Measurements from ENCODE around the gene CDK6. TPM values are rescaled to one million over a fixed set of nuclear protein-coding genes. Genes with fewer than 3 reads are reported as not detected.
A peak's percentile ranks its signal among the peaks of the same experiment; 100 is the strongest.

CDK6 gene
- polyA plus RNA-seq, 4 donors, result 43.8 to 53.3 (median 45.1) TPM

DNA sequence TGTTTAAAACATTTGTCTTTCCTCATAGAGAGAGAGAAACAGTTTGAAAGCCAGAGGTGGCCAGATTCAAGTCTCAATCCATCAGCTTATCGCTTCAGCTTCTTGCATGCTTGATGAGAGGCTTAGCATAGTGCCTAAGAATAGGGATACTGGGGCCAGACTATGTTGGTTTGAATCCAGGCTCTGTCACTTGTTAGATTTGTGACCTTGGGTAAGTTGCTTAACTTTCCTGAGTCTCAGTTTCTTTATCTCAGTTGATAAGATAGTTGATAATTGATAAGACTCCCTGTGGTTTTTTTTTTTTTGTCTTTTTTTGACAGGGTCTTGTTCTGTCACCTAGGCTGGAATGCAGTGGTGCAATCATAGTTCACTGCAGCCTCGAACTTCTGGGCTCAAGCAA, 12.1 kb upstream of the CDK6 start:
- DNase-seq (ENCODE audit: low read depth in 4 of 4, low spot score in 3 of 4), result no peak

DNA sequence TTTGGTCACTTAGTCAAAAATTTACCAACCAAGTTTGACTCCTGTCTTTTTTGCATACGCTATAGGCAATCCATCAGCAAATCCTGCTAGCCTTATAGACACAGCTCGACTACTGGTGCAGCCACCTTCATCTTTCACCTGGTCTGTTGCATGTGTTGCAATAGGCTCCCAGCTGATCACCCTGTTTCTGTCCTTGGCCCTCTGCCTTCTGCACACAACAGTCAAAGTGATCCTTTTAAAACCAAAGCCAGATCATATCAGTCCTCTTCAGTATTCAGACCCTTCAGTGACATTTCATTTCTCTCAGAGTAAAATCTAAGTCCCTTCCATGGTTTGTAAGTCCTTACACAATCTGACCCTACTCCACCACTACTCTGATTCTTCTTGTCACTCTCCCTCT, 10.9 kb upstream of the CDK6 start:
- DNase-seq (ENCODE audit: low read depth in 4 of 4, low spot score in 3 of 4), result no peak

DNA sequence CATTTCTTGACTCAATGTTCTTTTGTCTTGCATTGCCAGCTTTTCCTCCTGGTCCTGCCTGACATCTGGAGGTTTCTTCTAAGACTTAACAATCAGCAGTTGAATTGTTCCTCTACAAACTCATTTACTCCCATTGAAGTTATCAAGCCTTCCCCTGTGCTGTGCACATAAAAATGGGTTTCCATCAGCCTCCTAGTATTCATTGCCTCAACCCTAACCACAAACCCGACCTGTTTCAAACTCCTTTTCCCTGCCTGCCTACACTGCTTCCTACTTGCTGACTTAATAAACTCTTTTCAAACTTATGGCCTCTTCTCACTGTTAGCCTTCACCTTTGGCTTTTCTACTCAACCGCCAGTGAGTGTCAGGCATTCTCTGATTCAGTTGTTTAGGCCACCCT, 9.4 kb upstream of the CDK6 start:
- DNase-seq (ENCODE audit: low read depth in 4 of 4, low spot score in 3 of 4), result no peak

DNA sequence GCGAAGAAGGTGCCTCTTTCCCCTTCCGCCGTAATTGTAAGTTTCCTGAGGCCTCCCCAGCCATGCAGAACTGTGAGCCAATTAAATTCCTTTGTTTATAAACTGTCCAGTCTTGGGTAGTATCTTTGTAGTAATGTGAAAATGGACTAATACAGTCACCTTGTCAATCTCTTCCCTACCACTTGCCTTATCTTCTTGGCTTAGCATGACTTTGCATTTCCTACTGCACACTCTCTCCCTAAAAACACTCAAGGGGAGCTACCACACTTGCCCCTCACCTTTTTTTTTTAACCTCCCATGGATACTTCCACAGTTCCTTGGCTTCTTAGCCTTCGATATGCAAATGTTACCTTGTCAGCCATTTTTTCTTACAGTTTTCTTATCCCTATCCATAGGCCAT, 7.4 kb upstream of the CDK6 start:
- DNase-seq (ENCODE audit: low read depth in 4 of 4, low spot score in 3 of 4), result no peak

DNA sequence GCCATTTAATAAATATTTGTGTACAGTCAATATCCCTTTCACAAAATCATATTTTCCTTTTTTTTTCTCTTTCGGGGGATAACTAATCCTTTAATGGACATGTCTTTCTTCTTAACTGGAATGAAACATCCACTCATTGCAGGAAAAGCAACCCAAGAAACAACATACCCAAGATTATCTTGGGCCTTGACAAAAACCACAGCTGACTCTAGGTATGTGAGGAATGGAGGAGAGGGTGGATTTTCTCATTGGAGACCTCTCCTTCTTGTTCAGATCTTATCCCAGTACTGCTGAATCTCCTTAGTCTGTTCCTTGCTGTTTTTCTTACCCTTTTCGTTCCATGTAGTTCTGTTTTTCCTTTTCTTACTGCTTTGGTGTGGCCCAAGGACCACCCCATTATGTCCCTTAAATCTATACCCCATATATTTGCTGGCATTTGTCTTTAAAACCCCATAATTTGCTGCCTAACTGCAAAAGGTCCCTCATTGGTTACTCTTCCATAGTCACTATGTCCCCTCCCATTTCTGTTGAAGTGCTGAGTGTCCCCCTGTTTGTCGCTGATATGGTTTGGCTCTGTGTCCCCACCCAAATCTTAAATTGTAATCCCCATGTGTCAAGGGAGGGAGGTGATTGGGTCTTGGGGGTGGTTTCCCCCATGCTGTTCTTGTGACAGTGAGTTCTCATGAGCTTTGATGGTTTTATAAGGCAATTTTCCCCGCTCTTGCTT, 6.8 kb upstream of the CDK6 start:
- DNase-seq (ENCODE audit: low read depth in 4 of 4, low spot score in 3 of 4), result no peak

DNA sequence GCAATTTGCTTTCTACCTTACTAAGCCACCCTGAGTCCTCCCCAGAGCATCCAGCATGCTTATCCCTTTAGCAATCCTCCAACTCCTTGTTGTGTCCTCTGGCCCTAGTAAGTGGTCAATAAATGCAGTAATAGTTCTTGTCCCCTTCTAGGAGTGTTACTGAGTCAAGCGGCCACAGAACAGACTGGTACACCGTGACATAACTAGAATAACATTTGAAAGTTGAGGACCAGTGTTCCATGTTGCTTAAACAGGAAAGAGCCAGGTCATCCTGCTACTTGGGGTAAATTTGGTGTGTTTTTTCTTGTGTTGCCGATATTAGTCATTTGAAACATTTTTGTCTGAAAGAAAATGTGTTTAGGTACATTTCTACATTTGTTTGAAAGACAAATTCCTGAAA, 4.8 kb upstream of the CDK6 start:
- DNase-seq (ENCODE audit: low read depth in 4 of 4, low spot score in 3 of 4), result no peak

DNA sequence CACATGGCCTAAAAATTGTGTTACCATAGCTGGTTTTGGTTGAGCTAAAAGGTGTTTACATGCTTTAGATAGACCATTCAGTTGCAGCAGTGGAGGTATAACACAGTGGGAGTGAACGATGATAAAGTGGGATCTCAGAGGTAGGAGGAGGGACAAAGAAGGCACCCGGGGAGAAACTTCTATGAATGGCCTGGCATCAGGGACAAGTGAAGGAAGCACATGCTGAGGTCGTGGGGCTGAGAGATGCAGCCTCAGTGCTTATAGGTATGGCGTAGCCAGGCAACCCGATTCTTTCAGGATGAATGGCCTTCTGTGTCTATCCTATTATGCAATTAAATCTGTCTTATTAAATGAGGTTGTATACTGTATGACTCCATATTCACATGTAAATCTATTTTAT, 3.9 kb upstream of the CDK6 start:
- no peak for DNase-seq (ENCODE audit: low read depth in 4 of 4, low spot score in 3 of 4)

DNA sequence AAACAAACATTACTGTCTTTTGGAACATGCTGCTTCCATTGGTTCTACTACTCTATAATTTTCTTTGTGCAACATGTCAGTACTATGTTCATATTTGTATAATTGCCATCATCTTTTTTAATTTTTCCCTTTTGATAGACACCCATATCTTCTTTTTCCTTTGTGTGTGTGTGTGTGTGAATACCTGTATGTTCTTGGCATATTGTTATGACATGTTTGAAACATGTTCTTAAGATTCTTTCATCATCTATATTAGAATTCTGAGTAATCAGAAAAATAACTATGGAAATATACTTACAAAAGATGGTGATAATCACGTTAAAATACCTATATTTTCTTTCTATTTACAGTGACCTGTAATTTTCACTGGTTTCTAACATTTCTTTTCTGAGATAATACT, 3.5 kb upstream of the CDK6 start:
- no peak for DNase-seq (ENCODE audit: low read depth in 4 of 4, low spot score in 3 of 4)

DNA sequence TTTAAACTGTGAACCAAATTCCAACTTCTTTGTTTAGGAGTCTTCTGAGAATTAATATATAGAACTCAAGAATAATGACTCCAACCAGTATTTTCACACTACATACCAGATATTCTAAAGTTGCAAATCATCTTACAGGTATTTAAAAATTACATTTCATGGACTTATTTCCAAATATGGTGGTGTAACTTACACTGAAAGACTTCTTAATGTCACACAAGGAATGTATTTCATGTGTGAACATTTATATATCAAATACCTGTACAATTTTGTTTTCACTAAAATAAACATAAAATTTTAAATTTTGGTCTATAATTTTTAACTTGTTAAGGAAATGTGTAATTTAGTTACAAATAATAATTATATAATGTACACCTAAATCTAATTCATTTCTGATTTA, 2.6 kb upstream of the CDK6 start:
- no peak for DNase-seq (ENCODE audit: low read depth in 4 of 4, low spot score in 3 of 4)

DNA sequence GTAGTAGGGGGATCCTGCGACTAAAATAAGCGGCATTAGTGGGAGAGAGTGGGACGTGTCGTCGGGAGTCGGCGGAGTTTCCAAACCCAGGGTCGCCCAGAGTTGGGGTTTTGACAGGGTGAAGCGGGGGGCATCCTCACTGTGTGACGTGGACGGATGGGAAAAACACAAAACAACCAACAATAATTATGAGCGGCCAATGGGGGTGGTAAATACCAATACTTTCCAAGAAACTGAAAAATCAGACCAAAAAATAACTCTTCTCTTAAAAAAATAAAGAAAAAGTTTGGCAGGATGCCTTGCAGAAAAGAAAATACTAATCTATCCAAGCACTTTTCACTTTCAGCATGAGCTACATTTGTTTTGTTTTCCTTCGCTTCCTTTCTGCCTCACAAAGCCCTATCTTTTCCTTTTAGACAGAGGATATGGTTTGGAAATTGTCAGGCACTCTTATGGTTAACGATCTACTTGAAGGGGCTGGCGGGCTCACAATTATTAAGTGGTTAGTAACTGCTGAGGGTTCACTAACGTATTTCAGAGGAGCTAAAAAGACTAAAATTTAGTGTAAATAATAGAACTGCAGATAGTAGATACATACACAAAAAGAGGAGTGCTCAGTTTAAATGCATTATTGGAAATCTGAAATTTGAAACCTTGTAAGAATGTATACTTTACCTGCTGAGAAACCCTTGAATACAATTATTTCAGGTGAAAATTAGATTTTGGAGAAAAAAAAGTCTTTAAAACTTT, 802 bp upstream of the CDK6 start:
- DNase-seq (ENCODE audit: low read depth in 4 of 4, low spot score in 3 of 4), result peak in 3 of 4 donors; percentile 35 to 41 (median 38)

DNA sequence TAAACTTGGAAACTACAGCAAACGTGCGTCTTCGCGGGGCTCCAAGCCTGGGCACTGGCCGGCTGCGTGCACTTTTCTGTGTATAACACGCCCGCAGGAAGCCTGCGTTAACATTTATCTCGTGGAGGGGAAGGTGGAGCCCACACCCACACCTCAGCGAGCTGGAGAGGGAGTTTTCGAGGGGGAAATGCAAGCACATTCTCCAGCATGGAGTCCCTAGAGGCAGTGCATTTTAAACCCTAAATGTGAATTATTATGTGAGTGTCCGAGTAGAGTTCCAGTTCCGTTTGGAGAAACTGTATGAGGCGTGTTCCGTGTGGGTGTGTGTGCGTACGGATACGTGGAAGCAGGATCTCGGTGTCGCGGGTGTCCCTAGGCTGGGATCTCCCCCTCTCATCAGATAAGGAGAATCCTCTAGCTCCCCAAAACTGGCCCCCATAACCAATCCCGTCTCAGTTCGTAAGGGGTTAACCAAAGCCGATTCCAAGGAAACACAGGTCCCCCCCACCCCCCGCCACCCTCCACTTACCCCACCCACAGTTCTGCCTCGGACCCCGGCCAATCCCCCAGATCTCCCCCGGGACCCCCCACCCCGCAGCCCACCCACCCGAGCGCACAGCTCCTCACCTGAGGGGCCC, 403 bp downstream of the CDK6 start:
- DNase-seq (ENCODE audit: low read depth in 4 of 4, low spot score in 3 of 4), result peak in 3 of 4 donors; percentile 12 to 31 (median 16)

DNA sequence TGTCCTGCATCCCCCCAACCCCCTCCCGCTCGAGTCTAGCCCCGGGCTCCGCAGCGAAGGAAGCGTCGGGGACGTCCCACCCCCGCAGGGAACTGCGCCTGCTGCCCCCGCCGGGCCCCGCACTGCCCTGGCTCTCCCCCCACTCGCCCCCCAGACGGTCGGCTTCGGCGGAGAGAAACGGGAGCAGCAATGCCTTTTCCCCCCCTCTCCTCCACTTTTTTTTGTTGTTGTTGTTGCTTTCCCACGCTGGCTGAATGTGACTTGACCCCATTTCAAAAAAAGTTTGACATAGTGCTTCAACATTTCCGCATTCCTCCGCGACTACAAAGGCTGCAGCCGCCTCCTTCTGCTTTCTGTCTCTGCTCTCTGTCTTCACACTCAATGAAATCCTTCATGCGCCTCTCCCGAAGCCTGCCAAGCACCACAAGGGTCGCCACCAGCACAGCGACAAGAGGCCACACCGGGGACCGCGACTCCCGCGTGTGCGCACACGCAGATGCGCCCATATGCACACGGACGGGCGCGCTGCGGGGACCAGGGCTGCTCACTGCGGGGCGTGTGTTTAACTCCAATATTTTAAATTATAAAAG, 1.0 kb downstream of the CDK6 start:
- peak in 3 of 4 donors; percentile 59 to 72 (median 67) for DNase-seq (ENCODE audit: low read depth in 4 of 4, low spot score in 3 of 4)

DNA sequence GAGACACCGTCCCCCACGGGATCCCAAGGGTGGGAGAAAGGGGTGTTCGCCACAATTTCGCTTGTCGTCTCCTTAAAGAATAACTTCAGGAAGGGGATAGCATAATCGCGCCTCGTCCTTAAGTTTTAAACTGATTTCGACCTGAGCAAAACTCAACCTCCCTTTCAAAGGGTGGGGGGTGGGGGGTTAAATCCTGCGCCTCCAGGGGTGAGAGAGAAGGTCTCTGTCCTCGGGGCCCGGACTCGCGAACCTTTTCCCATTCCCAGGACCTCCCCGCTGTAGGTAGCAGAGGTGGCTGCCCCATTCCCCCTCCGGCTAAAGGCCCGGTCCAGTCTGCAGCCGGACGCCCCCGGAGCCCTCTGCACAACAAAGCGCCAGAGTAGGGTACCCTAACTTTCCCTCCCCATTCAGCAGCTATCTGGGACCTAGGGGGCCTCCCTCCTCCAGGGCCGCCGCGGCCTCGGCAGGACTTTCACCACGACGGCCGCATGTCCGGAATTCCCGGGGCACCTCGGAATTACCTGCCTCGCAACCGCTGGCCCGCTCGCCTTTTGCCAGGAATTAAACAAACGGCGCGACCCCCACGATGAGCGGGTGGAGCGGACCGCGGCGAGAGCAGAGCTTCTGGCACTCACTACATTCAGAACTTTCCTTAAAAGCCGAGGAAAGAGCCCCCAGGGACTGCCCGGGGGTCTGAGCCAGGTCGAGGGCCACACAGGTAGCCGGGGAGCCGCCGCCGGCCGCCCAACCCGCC, 1.7 kb downstream of the CDK6 start:
- peak in 2 of 4 donors; percentile 11 to 37 for DNase-seq (ENCODE audit: low read depth in 4 of 4, low spot score in 3 of 4)

DNA sequence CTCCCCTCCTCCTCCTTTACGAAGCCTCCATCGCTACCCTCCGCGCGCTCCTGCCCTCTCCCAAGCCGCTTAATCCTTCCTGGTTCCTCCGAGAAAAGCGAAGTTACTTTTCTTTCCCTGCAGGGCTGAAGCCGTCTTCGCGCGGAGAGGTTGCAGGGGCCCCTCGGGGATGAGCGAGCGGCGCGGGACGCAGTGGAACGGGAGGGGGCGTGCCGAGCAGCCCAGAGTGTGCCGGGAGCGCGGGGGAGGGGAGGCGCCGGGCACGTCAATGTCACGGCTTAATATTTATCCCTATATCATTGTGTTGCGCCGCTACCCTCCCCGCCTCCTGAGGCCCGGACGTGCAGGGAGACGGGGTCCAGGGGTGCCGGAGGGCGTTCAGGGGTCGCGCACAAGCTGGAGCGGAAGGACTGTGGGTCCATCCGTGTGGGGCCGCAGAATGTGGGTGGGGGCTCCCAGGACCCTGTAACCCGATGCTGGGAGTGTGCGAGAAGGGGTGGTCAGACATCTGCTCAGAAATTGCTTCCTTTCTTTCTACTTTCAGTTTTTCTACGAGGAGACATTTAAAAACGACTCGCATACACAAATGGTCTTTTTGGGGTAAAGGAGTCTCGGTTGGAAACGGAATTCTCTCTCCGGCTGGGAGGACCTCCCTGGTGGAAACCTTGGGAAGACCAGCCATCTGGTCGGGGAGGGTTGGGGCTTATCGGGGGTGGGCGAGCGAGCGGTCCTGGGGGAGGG, 2.4 kb downstream of the CDK6 start:
- peak in 3 of 4 donors; percentile 65 to 79 (median 68) for DNase-seq (ENCODE audit: low read depth in 4 of 4, low spot score in 3 of 4)

DNA sequence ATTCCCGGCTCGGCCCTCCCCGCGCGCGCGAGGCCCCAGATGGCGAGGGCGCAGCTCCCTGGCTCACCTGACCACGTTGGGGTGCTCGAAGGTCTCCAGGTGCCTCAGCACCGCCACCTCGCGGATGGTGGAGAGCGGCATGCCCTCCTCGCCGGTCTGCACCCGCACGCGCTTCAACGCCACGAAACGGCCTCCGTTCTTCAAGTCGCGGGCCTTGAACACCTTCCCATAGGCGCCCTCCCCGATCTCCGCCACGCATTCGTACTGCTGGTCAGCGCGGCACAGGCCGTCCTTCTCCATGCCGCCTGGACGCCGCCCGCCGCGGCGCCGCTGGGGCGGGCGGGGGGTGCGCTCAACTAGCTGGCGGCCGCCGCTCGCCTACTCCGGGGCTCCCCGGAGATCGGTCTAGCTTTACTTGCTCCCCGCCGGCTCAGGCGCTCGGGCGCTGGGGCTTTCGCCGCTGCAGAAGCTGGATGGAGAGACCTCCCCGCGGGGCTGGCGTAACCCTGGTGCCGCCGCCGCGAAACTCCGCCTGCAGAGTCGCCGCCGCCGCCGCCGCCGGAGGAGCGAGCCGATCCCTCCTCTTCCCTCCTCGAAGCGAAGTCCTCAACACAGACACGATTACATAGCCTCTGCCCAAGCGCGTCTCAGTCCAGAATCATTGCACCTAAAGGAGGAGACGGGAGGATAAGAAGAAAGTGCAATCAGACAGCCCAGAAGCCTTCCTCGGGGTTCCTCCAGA, 3.2 kb downstream of the CDK6 start:
- peak in 3 of 4 donors; percentile 73 to 83 (median 79) for DNase-seq (ENCODE audit: low read depth in 4 of 4, low spot score in 3 of 4)

DNA sequence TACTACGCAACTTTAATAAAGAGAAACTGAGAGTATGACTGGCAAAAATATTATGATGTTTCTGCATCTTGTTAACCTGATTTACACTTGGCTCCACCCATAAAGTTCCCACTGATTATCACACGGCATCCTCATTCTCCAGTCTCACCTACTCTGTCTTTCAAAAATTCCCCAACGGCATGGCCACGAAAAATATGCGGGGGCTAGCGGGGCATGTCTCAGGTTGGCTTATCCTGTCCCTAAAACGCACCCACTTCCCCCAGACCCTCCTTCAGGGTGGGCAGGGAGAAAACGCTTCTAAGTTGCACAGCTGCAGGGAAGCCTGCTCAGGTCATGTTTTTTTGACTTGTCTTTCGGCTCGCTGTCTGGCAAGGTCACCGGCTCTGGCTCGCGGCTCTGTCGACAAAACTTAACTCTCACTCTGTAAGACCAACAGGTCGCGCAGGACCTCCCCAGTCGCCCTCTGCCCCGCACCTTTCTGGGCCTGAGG, 3.8 kb downstream of the CDK6 start:
- no peak for DNase-seq (ENCODE audit: low read depth in 4 of 4, low spot score in 3 of 4)

DNA sequence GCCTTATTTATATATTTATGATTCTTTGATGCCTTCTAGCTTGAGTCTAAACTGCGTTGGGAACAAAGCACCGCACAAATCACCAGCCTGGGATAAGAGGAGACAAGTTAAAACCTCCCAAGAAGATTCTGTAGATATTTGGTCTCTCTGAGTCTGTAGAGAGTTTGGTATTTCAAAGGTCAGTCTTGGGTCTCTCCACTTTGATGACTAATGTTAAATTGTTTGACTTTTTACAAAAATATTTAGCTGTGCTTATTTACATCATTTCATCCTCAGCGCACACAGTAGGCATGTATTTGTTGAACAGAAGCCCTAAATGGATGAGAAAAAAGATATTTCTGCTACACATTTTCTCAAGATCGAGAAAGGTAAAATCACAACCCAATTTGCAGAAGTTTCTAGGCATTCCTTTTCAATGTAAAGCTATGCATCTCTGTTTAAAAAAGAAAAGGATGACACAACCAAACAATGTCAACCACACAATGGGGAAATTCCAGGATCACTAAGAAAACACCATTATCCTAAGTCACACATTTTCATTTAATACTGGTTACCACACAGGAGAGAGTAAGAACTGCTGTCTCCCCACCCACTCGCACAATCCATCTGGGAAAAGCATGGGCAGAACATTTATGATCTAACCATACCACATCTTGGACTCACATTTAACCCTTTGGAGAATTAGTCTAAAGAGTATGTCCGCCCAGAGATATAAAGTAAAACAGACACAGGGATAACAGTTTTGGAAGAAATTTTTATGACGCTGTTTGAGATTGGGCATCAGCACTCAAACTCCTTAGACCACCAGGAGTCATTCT, 4.4 kb downstream of the CDK6 start:
- no peak for DNase-seq (ENCODE audit: low read depth in 4 of 4, low spot score in 3 of 4)

DNA sequence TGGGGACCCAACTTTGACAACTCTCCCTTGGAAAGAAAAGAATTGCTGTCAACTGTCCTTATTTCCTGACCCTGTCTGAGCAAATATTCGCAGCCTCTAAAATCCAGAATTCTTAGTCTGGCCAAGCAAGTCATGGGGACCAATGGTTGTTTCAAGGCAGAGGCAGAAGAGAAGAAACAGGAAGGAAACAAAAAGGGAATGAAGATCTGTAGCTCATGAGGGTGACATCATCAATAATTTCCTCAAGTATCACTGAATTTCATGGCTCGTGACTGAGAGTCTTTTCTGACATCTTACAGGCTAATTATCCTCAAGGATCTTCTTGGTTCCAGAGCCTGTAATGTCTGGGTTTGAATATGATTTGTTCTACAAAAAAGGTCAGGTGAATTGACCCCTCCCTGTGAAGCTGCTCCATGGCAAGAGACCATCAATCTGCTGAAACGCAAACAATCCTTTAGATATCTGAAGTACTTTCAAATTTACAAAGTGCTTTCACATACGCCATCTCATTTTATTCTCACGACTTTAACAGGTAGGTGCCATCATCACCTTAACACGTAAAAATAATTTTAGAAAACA, 5.8 kb downstream of the CDK6 start:
- DNase-seq (ENCODE audit: low read depth in 4 of 4, low spot score in 3 of 4), result no peak
